Tibial nerve (tissue), 4 donors: Measurements from ENCODE around the gene THBS3. TPM values are rescaled to one million over a fixed set of nuclear protein-coding genes. Genes with fewer than 3 reads are reported as not detected.

ENCODE experiments used
- DNase-seq, 2 donors: peaks; one replicate each; pipeline ENCODE4 v3.0.0-alpha.2; 2019; ENCODE audit warnings: low spot score in 2 of 2
- H3K27ac ChIP-seq, 4 donors: fragments of 200-600 bp; sonication (generic) in 3 of 4; one replicate each; pipeline ENCODE4 v1.5.1; 2017 to 2019; ENCODE audit warnings: mild to moderate bottlenecking in 1 of 4
- H3K27me3 ChIP-seq, 2 donors: fragments of 200-600 bp; sonication (generic) in 1 of 2; one replicate each; pipeline versions ENCODE4 v1.5.1 to v1.6.0; 2017 to 2019
- H3K36me3 ChIP-seq, 3 donors: fragments of 200-600 bp; sonication (generic); one replicate each; pipeline ENCODE4 v1.5.1; 2018 to 2019
- H3K4me1 ChIP-seq, 4 donors: fragments of 200-600 bp; sonication (generic) in 3 of 4; one replicate each; pipeline ENCODE4 v1.5.1; 2017 to 2019
- H3K4me3 ChIP-seq, 4 donors: fragments of 200-600 bp; sonication (generic) in 3 of 4; one replicate each; pipeline ENCODE4 v1.5.1; 2017 to 2019; ENCODE audit warnings: mild to moderate bottlenecking in 1 of 4, moderate library complexity in 1 of 4
- H3K9me3 ChIP-seq, 4 donors: fragments of 200-600 bp; sonication (generic) in 3 of 4; one replicate each; pipeline ENCODE4 v1.5.1; 2017 to 2019
- CTCF ChIP-seq, 5 experiments: fragments of 200-600 bp in 3 of 5; fragments of 450-650 bp in 2 of 5; sonication (generic) in 3 of 5; IDR thresholded peaks; one replicate each; pipeline ENCODE4 v1.5.1; 2016 to 2019; ENCODE audit warnings: antibody characterized with exemption in 5 of 5, mild to moderate bottlenecking in 3 of 5, moderate library complexity in 2 of 5
- EP300 ChIP-seq, 2 donors: sonication (generic); formaldehyde crosslinking; IDR thresholded peaks; one replicate each; pipeline ENCODE4 v1.6.1; 2017; ENCODE audit warnings: antibody characterized with exemption in 2 of 2, mild to moderate bottlenecking in 1 of 2
- POLR2A ChIP-seq, 2 donors: fragments of 450-650 bp; IDR thresholded peaks; one replicate each; pipeline ENCODE4 v1.6.1; 2017; ENCODE audit warnings: antibody characterized with exemption in 2 of 2, mild to moderate bottlenecking in 2 of 2, moderate library complexity in 2 of 2
- WGBS, 2 donors: methylation state at CpG; one replicate each; pipeline ENCODE4 v1.1.5; 2018; 5-methylcytosine and 5-hydroxymethylcytosine counted together
- total RNA-seq, 4 donors: library from RNA; depleted of rRNA; stranded (reverse); fragments of >200 nt; gene quantifications; one replicate each; pipeline ENCODE4 v1.1.0, GENCODE V29; 2016

The THBS3 gene
- total RNA-seq, 4 donors from 2014 or later: 33.9 to 119 (median 52.6) TPM

- no peak overlapping the region for H3K4me3 ChIP-seq
- TF ChIP-seq CTCF (IDR thresholded peaks at IDR 0.05): no peak
- TF ChIP-seq EP300 (IDR thresholded peaks at IDR 0.05): no peak
- TF ChIP-seq POLR2A (IDR thresholded peaks at IDR 0.05): no peak
- peak in 1 of 2 donors; percentile 4 for DNase-seq
- H3K27me3 ChIP-seq: peaks cover 0 to 13% of the 10 kb centered on the region in 2 donors
- H3K9me3 ChIP-seq: no peaks in the 10 kb centered on the region
- H3K36me3 ChIP-seq: peaks cover 0 to 8% (median 0%) of the 10 kb centered on the region in 3 donors
- H3K4me1 ChIP-seq: peaks cover 0 to 67% (median 26%) of the 10 kb centered on the region in 4 donors
- H3K27ac ChIP-seq: peak overlapping the region in 1 of 4 donors; percentile 77
- 78 to 79% methylated on average over 9 to 11 of the region's 11 CpGs for WGBS, 2 donors
These were observed 30.3 kb downstream of the THBS3 start for GRCh38 chr1:155177192-155177917.

- H3K4me3 ChIP-seq: no peak overlapping the region
- H3K36me3 ChIP-seq: peaks cover 0 to 8% (median 0%) of the 10 kb centered on the region in 3 donors
- 57 to 62% methylated on average over 8 of the region's 8 CpGs for WGBS, 2 donors
- peak; percentile 78 to 93 for DNase-seq
- no peaks in the 10 kb centered on the region for H3K9me3 ChIP-seq
- peaks cover 0 to 13% of the 10 kb centered on the region in 2 donors for H3K27me3 ChIP-seq
- TF ChIP-seq POLR2A (IDR thresholded peaks at IDR 0.05) (no peak), CTCF (IDR thresholded peaks at IDR 0.05) (peak; percentile 90 to 95 (median 93)), EP300 (IDR thresholded peaks at IDR 0.05) (peak in 1 of 2 donors; percentile 62)
- H3K27ac ChIP-seq: peak overlapping the region in 1 of 4 donors; percentile 68
- peaks cover 0 to 74% (median 30%) of the 10 kb centered on the region in 4 donors for H3K4me1 ChIP-seq
These were observed 31.1 kb downstream of the THBS3 start for GRCh38 chr1:155176544-155177071.

GRCh38 chr1:155175927-155176371 lies 31.7 kb downstream of the THBS3 start:
- H3K4me1 ChIP-seq: peaks cover 0 to 74% (median 30%) of the 10 kb centered on the region in 4 donors
- peaks cover 0 to 13% of the 10 kb centered on the region in 2 donors for H3K27me3 ChIP-seq
- peaks cover 0 to 8% (median 0%) of the 10 kb centered on the region in 3 donors for H3K36me3 ChIP-seq
- peak overlapping the region in 1 of 4 donors; percentile 25 for H3K27ac ChIP-seq
- no peak for DNase-seq
- no peaks in the 10 kb centered on the region for H3K9me3 ChIP-seq
- TF ChIP-seq EP300 (IDR thresholded peaks at IDR 0.05) (no peak), POLR2A (IDR thresholded peaks at IDR 0.05) (no peak), CTCF (IDR thresholded peaks at IDR 0.05) (no peak)
- 77 to 87% methylated on average over 8 to 9 of the region's 9 CpGs for WGBS, 2 donors
- H3K4me3 ChIP-seq: no peak overlapping the region

GRCh38 chr1:155175281-155175926 lies 32.3 kb downstream of the THBS3 start:
- peak overlapping the region in 1 of 4 donors; percentile 75 for H3K4me3 ChIP-seq
- WGBS, 2 donors: 81 to 86% methylated on average over 12 of the region's 12 CpGs
- TF ChIP-seq EP300 (IDR thresholded peaks at IDR 0.05) (no peak), CTCF (IDR thresholded peaks at IDR 0.05) (no peak), POLR2A (IDR thresholded peaks at IDR 0.05) (no peak)
- no peak for DNase-seq
- H3K4me1 ChIP-seq: peaks cover 0 to 74% (median 30%) of the 10 kb centered on the region in 4 donors
- peaks cover 0 to 13% of the 10 kb centered on the region in 2 donors for H3K27me3 ChIP-seq
- H3K9me3 ChIP-seq: no peaks in the 10 kb centered on the region
- H3K36me3 ChIP-seq: peaks cover 0 to 13% (median 0%) of the 10 kb centered on the region in 3 donors
- peak overlapping the region in 2 of 4 donors; percentile 93 to 97 for H3K27ac ChIP-seq
